IMR-90 (cell line): Measurements from ENCODE around the gene LSM14B. TPM values are rescaled to one million over a fixed set of nuclear protein-coding genes. Genes with fewer than 3 reads are reported as not detected.

Experiments used
- ATAC-seq: fragments of 200-7000 bp; cut with Tn5 transposase; 2 replicates; pipeline ENCODE4 v1.9.1; 2020; ENCODE audit warnings: low read depth, mild to moderate bottlenecking, moderate library complexity
- BruUV-seq: library from RNA; stranded (reverse); fragments of 400-500 nt; replicated peaks from 2 replicates; lab custom pipeline; 2021; lab: Mats Ljungman, UMichigan
- CTCF ChIA-PET: fragments of 300-600 bp; formaldehyde crosslinking; extraction: SDS; loops from one replicate; lab custom pipeline; 2021; ENCODE audit warnings: antibody characterized with exemption; lab: Yijun Ruan, JAX
- POLR2A ChIA-PET: fragments of 300-600 bp; sonication (Branson Sonifier 250); formaldehyde crosslinking; loops from one replicate; lab custom pipeline; 2022; ENCODE audit warnings: antibody characterized with exemption; ENCODE audit not compliant: unreplicated experiment; lab: Charles Lee
- DNase-seq: peaks from one replicate; pipeline ENCODE4 v3.0.0; 2013
- H2AFZ ChIP-seq: replicated peaks from 2 replicates; pipeline ENCODE3; 2013; ENCODE audit warnings: low read length, mild to moderate bottlenecking; ENCODE audit not compliant: poor library complexity
- H2AK5ac ChIP-seq: 2 replicates; pipeline ENCODE4 v1.6.1; 2013; ENCODE audit warnings: low read depth, low read length, inconsistent platforms
- H2AK9ac ChIP-seq: replicated peaks from 2 replicates; pipeline ENCODE3; 2013; ENCODE audit warnings: mild to moderate bottlenecking, low read depth, low read length, moderate library complexity; ENCODE audit not compliant: poor library complexity
- H2BK120ac ChIP-seq: 2 replicates; pipeline ENCODE4 v1.6.1; 2013; ENCODE audit warnings: low read depth, low read length, inconsistent platforms
- H2BK15ac ChIP-seq: 3 replicates; pipeline ENCODE4 v1.6.1; 2013; ENCODE audit warnings: low read depth, low read length, inconsistent platforms
- H2BK20ac ChIP-seq: 2 replicates; pipeline ENCODE4 v1.6.1; 2013; ENCODE audit warnings: low read depth, mild to moderate bottlenecking, inconsistent platforms, low read length, moderate library complexity
- H2BK5ac ChIP-seq: 2 replicates; pipeline ENCODE4 v1.6.1; 2013; ENCODE audit warnings: mild to moderate bottlenecking, low read depth, low read length, inconsistent platforms; ENCODE audit not compliant: poor library complexity, severe bottlenecking
- H3K14ac ChIP-seq: replicated peaks from 2 replicates; pipeline ENCODE4 v1.6.1; 2013; ENCODE audit warnings: low read depth, low read length, inconsistent platforms
- H3K18ac ChIP-seq: 2 replicates; pipeline ENCODE4 v1.6.1; 2013; ENCODE audit warnings: low read depth, low read length, control low read depth
- H3K23ac ChIP-seq: 2 replicates; pipeline ENCODE4 v1.6.1; 2013; ENCODE audit warnings: low read depth, low read length, inconsistent platforms
- H3K27ac ChIP-seq: 2 replicates; pipeline ENCODE4 v1.5.1; 2013; ENCODE audit warnings: mild to moderate bottlenecking, control low read depth, low read length; ENCODE audit not compliant: insufficient read depth
- H3K27me3 ChIP-seq: 2 replicates; pipeline ENCODE4 v1.6.1; 2013; ENCODE audit warnings: low read length; ENCODE audit not compliant: control insufficient read depth, insufficient read depth
- H3K36me3 ChIP-seq: 2 replicates; pipeline ENCODE4 v1.6.1; 2013; ENCODE audit warnings: low read length, mixed read lengths; ENCODE audit not compliant: control insufficient read depth, insufficient read depth
- H3K4ac ChIP-seq: 2 replicates; pipeline ENCODE4 v1.6.1; 2013; ENCODE audit warnings: low read depth, low read length, inconsistent platforms
- H3K4me1 ChIP-seq: 2 replicates; pipeline ENCODE4 v1.6.1; 2013; ENCODE audit warnings: low read length, mixed read lengths; ENCODE audit not compliant: control insufficient read depth, insufficient read depth
- H3K4me2 ChIP-seq: 2 replicates; pipeline ENCODE4 v1.6.1; 2013; ENCODE audit warnings: low read depth, mild to moderate bottlenecking, control low read depth, low read length, moderate library complexity
- H3K4me3 ChIP-seq: 2 replicates; pipeline ENCODE4 v1.5.1; 2013; ENCODE audit warnings: low read depth, mild to moderate bottlenecking, control low read depth, low read length, moderate library complexity; ENCODE audit not compliant: insufficient read depth
- H3K56ac ChIP-seq: 2 replicates; pipeline ENCODE4 v1.6.1; 2013; ENCODE audit warnings: low read length, inconsistent platforms; ENCODE audit not compliant: insufficient read depth; ENCODE audit errors: extremely low read depth
- H3K79me1 ChIP-seq, 2 experiments: 2 replicates each; pipeline ENCODE4 v1.6.1; 2013; ENCODE audit warnings: low read length in 2 of 2, inconsistent platforms in 1 of 2, low read depth in 1 of 2
- H3K9ac ChIP-seq: 2 replicates; pipeline ENCODE4 v1.6.1; 2013; ENCODE audit warnings: low read depth, low read length, control low read depth
- H3K9me1 ChIP-seq: 2 replicates; pipeline ENCODE4 v1.6.1; 2013; ENCODE audit warnings: low read length, inconsistent platforms; ENCODE audit not compliant: insufficient read depth
- H3K9me3 ChIP-seq: 2 replicates; pipeline ENCODE4 v1.6.1; 2013; ENCODE audit warnings: low read length; ENCODE audit not compliant: control insufficient read depth, insufficient read depth
- H4K20me1 ChIP-seq: 2 replicates; pipeline ENCODE4 v1.6.1; 2013; ENCODE audit warnings: low read length, inconsistent platforms; ENCODE audit not compliant: insufficient read depth
- H4K5ac ChIP-seq: 2 replicates; pipeline ENCODE4 v1.6.1; 2013; ENCODE audit warnings: mild to moderate bottlenecking, low read depth, low read length, control low read depth
- H4K8ac ChIP-seq, 2 experiments: 2 replicates each; pipeline ENCODE4 v1.6.1; 2013; ENCODE audit warnings: low read depth in 2 of 2, low read length in 2 of 2, control low read depth in 1 of 2, inconsistent platforms in 1 of 2
- H4K91ac ChIP-seq: 2 replicates; pipeline ENCODE4 v1.6.1; 2013; ENCODE audit warnings: low read depth, low read length, inconsistent platforms; ENCODE audit not compliant: insufficient read depth
- ELK1 ChIP-seq: fragments of 150-350 bp; IDR thresholded peaks from 2 replicates; pipeline ENCODE4 v1.6.1; 2016; ENCODE audit warnings: low read depth, mild to moderate bottlenecking, low read length, moderate library complexity, borderline replicate concordance
- FOS ChIP-seq: fragments of 150-350 bp; IDR thresholded peaks from 2 replicates; pipeline ENCODE4 v1.6.1; 2016; ENCODE audit warnings: low read depth, low read length
- MXI1 ChIP-seq: IDR thresholded peaks from 2 replicates; pipeline ENCODE4 v1.6.1; 2012; ENCODE audit warnings: low read depth, mild to moderate bottlenecking, low read length, moderate library complexity, borderline replicate concordance
- POLR2A ChIP-seq: IDR thresholded peaks from 2 replicates; pipeline ENCODE4 v1.6.1; 2012; ENCODE audit warnings: mild to moderate bottlenecking, low read depth, low read length
- WGBS, 2 experiments: methylation state at CpG; one replicate each; pipeline versions ENCODE4 v1.1.5 to v1.1.7; 2013; ENCODE audit warnings: missing lambda C conversion rate in 2 of 2; ENCODE audit not compliant: insufficient read length in 1 of 2; ENCODE audit errors: extremely low coverage in 2 of 2; 5-methylcytosine and 5-hydroxymethylcytosine counted together
- dilution Hi-C: fragments of 300-500 bp; cut with HindIII; formaldehyde crosslinking; loops from one replicate; pipeline ENCODE4 v1.14.3; 2018; ENCODE audit warnings: low sequenced_read_pairs; ENCODE audit not compliant: unreplicated experiment
- in situ Hi-C: fragments of 300-500 bp; cut with MboI; formaldehyde crosslinking; loops from 3 replicates; pipeline ENCODE4 v1.14.3; 2019; ENCODE audit warnings: low sequenced_read_pairs, inconsistent platforms, mixed read lengths
- intact Hi-C: fragments of 100-400 bp; cut with micrococcal nuclease; formaldehyde crosslinking; loops from 2 replicates; pipeline ENCODE4 v1.10.0; 2022
- polyA plus RNA-seq, 3 experiments: library from polyadenylated mRNA; depleted of rRNA; stranded (reverse); fragments of >200 nt; gene quantifications; 2 replicates each; pipeline ENCODE4 v1.2.3, GENCODE V29; 2012; ENCODE audit warnings: low replicate concordance in 1 of 3
- total RNA-seq: library from RNA; depleted of rRNA; stranded (reverse); fragments of >200 nt; gene quantifications from 2 replicates; pipeline ENCODE4 v1.2.3, GENCODE V29; 2012

Gene LSM14B
- total and polyA plus RNA-seq, 2 of the 4 experiments (the other 2 are of a cell fraction), result 23.7 to 41.1 TPM

GRCh38 chr20:62135573-62136266 is 13.4 kb downstream of the LSM14B start:
- Histone ChIP-seq H2AK5ac (no peak overlapping the region), H2BK15ac (no peak overlapping the region), H4K91ac (no peak overlapping the region), H3K4me3 (no peak overlapping the region), H3K9me3 (no peaks in the 10 kb centered on the region), H2BK5ac (no peak overlapping the region), H3K4me1 (peaks cover 4% of the 10 kb centered on the region; the same call in 1 of the 2 replicates), H2AFZ (no peak overlapping the region), H4K20me1 (peaks cover 89% of the 10 kb centered on the region), H3K18ac (no peak overlapping the region), H3K27me3 (no peaks in the 10 kb centered on the region), H2BK20ac (no peak overlapping the region), H3K9ac (no peak overlapping the region), H2BK120ac (no peak overlapping the region), H3K4me2 (no peak overlapping the region), H3K27ac (no peak overlapping the region), H3K14ac (no peak overlapping the region), H3K23ac (no peak overlapping the region), H3K36me3 (peaks cover 83% of the 10 kb centered on the region), H3K56ac (no peak overlapping the region), H4K5ac (no peak overlapping the region), H4K8ac (no peak overlapping the region), H2AK9ac (no peak overlapping the region), H3K79me1 (peaks cover 15 to 78% of the 10 kb centered on the region in 2 experiments), H3K4ac (no peak overlapping the region), H3K9me1 (peaks cover 2% of the 10 kb centered on the region; the same call in 1 of the 2 replicates)
- no TSS peak for BruUV-seq
- in situ Hi-C loops (no loop called here), dilution Hi-C loops (no loop called here), intact Hi-C loops (loop anchor here (1.0 kb wide), 2 partner anchors 109 to 124 kb away; no protein-coding TSS in a partner anchor)
- WGBS, 2 experiments, result 100% methylated on average over 4 of the region's 8 CpGs; no CpG with 5 or more reads in 1 of the 2 experiments
- ATAC-seq, result no peak
- CTCF ChIA-PET, result interaction anchor here (0.9 to 1.9 kb wide), 4 partner anchors 72 to 125 kb away, joined by 3 to 8 read pairs (median 4); no protein-coding TSS in a partner anchor
- POLR2A ChIA-PET, result no interaction called here
- no peak for DNase-seq
- TF ChIP-seq FOS, result no peak
- no peak for TF ChIP-seq ELK1
- 0 out of 2 replicates have a peak, but pooled peaks have one; percentile 14 for TF ChIP-seq POLR2A
- no peak for TF ChIP-seq MXI1
